ENCODE data around the gene KCTD17.

DNA sequence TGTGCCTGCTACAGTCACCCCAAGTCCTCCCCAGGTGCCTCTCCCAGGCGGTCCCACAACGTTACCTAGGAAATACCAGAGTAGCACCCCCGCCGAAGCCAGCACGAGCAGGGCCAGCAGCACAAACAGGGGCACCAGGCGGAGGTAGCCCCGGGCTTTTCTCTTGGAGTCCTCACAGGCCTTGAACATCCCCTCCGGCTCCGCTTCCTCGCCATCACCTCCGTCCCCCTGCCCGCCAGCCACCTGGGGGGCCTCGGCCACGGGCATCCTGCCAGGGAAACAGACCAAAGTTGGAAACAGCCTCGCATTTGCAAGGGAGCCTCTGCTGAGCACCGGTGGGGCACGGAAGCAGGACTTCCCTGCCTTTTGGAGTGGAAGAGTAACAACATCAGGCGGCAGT is 51.6 kb downstream of the KCTD17 start:
- no peak for TF ChIP-seq POLR2A (IDR thresholded peaks at IDR 0.05)
- TF ChIP-seq, protein P1, sequence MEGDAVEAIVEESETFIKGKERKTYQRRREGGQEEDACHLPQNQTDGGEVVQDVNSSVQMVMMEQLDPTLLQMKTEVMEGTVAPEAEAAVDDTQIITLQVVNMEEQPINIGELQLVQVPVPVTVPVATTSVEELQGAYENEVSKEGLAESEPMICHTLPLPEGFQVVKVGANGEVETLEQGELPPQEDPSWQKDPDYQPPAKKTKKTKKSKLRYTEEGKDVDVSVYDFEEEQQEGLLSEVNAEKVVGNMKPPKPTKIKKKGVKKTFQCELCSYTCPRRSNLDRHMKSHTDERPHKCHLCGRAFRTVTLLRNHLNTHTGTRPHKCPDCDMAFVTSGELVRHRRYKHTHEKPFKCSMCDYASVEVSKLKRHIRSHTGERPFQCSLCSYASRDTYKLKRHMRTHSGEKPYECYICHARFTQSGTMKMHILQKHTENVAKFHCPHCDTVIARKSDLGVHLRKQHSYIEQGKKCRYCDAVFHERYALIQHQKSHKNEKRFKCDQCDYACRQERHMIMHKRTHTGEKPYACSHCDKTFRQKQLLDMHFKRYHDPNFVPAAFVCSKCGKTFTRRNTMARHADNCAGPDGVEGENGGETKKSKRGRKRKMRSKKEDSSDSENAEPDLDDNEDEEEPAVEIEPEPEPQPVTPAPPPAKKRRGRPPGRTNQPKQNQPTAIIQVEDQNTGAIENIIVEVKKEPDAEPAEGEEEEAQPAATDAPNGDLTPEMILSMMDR (IDR thresholded peaks at IDR 0.05), result no peak
